ENCODE measurements around the gene GDPD4. TPM values are rescaled to one million over a fixed set of nuclear protein-coding genes. Genes with fewer than 3 reads are reported as not detected.

Gene GDPD4
- total RNA-seq, 1 experiment from 2014 or later, result not detected

GRCh38 chr11:77269484-77270123, 31.9 kb downstream of the GDPD4 start:
- no peaks in the 10 kb centered on the region for H4K20me1 ChIP-seq (ENCODE audit: insufficient read depth, low read depth, low read length)
- H3K4me3 ChIP-seq (ENCODE audit: low read length), result no peak overlapping the region
- no peaks in the 10 kb centered on the region for H3K9me3 ChIP-seq (ENCODE audit: low read length)
- no peaks in the 10 kb centered on the region for H3K9me2 ChIP-seq (replicated peaks; ENCODE audit: insufficient read depth, low read length)
- peaks cover 4% of the 10 kb centered on the region; the same call in 1 of the 2 replicates for H3K4me1 ChIP-seq (ENCODE audit: low read length)
- no peaks in the 10 kb centered on the region for H3K36me3 ChIP-seq (ENCODE audit: insufficient read depth, low read length)
- no peaks in the 10 kb centered on the region for H3K27me3 ChIP-seq (ENCODE audit: low read length)
- H3K79me2 ChIP-seq (ENCODE audit: low read length), result no peaks in the 10 kb centered on the region
- DNase-seq, result no peak
- H3K9ac ChIP-seq (ENCODE audit: low read length), result no peak overlapping the region
- no peak overlapping the region for H3K27ac ChIP-seq (ENCODE audit: low read length)
- H2AFZ ChIP-seq (ENCODE audit: low read length), result no peak overlapping the region
- H3K4me2 ChIP-seq (ENCODE audit: low read depth, low read length, poor library complexity, severe bottlenecking), result no peak overlapping the region

GRCh38 chr11:77267962-77268361, 33.5 kb downstream of the GDPD4 start:
- no peak overlapping the region for H3K4me3 ChIP-seq (ENCODE audit: low read length)
- no peaks in the 10 kb centered on the region for H3K27me3 ChIP-seq (ENCODE audit: low read length)
- no peak overlapping the region for H2AFZ ChIP-seq (ENCODE audit: low read length)
- H3K36me3 ChIP-seq (ENCODE audit: insufficient read depth, low read length), result no peaks in the 10 kb centered on the region
- no peak for DNase-seq
- H3K4me2 ChIP-seq (ENCODE audit: low read depth, low read length, poor library complexity, severe bottlenecking), result no peak overlapping the region
- H3K4me1 ChIP-seq (ENCODE audit: low read length), result peaks cover 4% of the 10 kb centered on the region; the same call in 1 of the 2 replicates
- H3K9ac ChIP-seq (ENCODE audit: low read length), result no peak overlapping the region
- no peaks in the 10 kb centered on the region for H3K9me3 ChIP-seq (ENCODE audit: low read length)
- H3K27ac ChIP-seq (ENCODE audit: low read length), result no peak overlapping the region
- H4K20me1 ChIP-seq (ENCODE audit: insufficient read depth, low read depth, low read length), result no peaks in the 10 kb centered on the region
- no peaks in the 10 kb centered on the region for H3K9me2 ChIP-seq (replicated peaks; ENCODE audit: insufficient read depth, low read length)
- H3K79me2 ChIP-seq (ENCODE audit: low read length), result no peaks in the 10 kb centered on the region

GRCh38 chr11:77266766-77267165, 34.7 kb downstream of the GDPD4 start:
- no peak overlapping the region for H2AFZ ChIP-seq (ENCODE audit: low read length)
- H3K79me2 ChIP-seq (ENCODE audit: low read length), result no peaks in the 10 kb centered on the region
- no peak overlapping the region for H3K27ac ChIP-seq (ENCODE audit: low read length)
- no peak overlapping the region for H3K4me2 ChIP-seq (ENCODE audit: low read depth, low read length, poor library complexity, severe bottlenecking)
- H3K9me2 ChIP-seq (replicated peaks; ENCODE audit: insufficient read depth, low read length), result no peaks in the 10 kb centered on the region
- no peaks in the 10 kb centered on the region for H4K20me1 ChIP-seq (ENCODE audit: insufficient read depth, low read depth, low read length)
- H3K9ac ChIP-seq (ENCODE audit: low read length), result no peak overlapping the region
- no peaks in the 10 kb centered on the region for H3K9me3 ChIP-seq (ENCODE audit: low read length)
- peaks cover 4% of the 10 kb centered on the region; the same call in 1 of the 2 replicates for H3K4me1 ChIP-seq (ENCODE audit: low read length)
- H3K4me3 ChIP-seq (ENCODE audit: low read length), result no peak overlapping the region
- no peaks in the 10 kb centered on the region for H3K27me3 ChIP-seq (ENCODE audit: low read length)
- no peaks in the 10 kb centered on the region for H3K36me3 ChIP-seq (ENCODE audit: insufficient read depth, low read length)
- DNase-seq, result no peak

GRCh38 chr11:77262803-77263202, 38.7 kb downstream of the GDPD4 start:
- H2AFZ ChIP-seq (ENCODE audit: low read length), result no peak overlapping the region
- no peaks in the 10 kb centered on the region for H3K27me3 ChIP-seq (ENCODE audit: low read length)
- no peaks in the 10 kb centered on the region for H3K9me2 ChIP-seq (replicated peaks; ENCODE audit: insufficient read depth, low read length)
- no peaks in the 10 kb centered on the region for H3K9me3 ChIP-seq (ENCODE audit: low read length)
- H3K9ac ChIP-seq (ENCODE audit: low read length), result no peak overlapping the region
- no peak overlapping the region for H3K4me3 ChIP-seq (ENCODE audit: low read length)
- no peaks in the 10 kb centered on the region for H4K20me1 ChIP-seq (ENCODE audit: insufficient read depth, low read depth, low read length)
- peaks cover 4% of the 10 kb centered on the region; the same call in 1 of the 2 replicates for H3K4me1 ChIP-seq (ENCODE audit: low read length)
- DNase-seq, result no peak
- H3K27ac ChIP-seq (ENCODE audit: low read length), result no peak overlapping the region
- no peaks in the 10 kb centered on the region for H3K79me2 ChIP-seq (ENCODE audit: low read length)
- H3K36me3 ChIP-seq (ENCODE audit: insufficient read depth, low read length), result no peaks in the 10 kb centered on the region
- H3K4me2 ChIP-seq (ENCODE audit: low read depth, low read length, poor library complexity, severe bottlenecking), result no peak overlapping the region

GRCh38 chr11:77259641-77260040, 41.8 kb downstream of the GDPD4 start:
- Histone ChIP-seq H3K36me3 (ENCODE audit: insufficient read depth, low read length) (no peaks in the 10 kb centered on the region), H2AFZ (ENCODE audit: low read length) (no peak overlapping the region), H4K20me1 (ENCODE audit: insufficient read depth, low read depth, low read length) (no peaks in the 10 kb centered on the region), H3K27me3 (ENCODE audit: low read length) (no peaks in the 10 kb centered on the region), H3K9me3 (ENCODE audit: low read length) (no peaks in the 10 kb centered on the region), H3K27ac (ENCODE audit: low read length) (no peak overlapping the region), H3K9me2 (replicated peaks; ENCODE audit: insufficient read depth, low read length) (no peaks in the 10 kb centered on the region), H3K9ac (ENCODE audit: low read length) (no peak overlapping the region), H3K4me3 (ENCODE audit: low read length) (no peak overlapping the region), H3K4me1 (ENCODE audit: low read length) (no peaks in the 10 kb centered on the region), H3K4me2 (ENCODE audit: low read depth, low read length, poor library complexity, severe bottlenecking) (no peak overlapping the region), H3K79me2 (ENCODE audit: low read length) (no peaks in the 10 kb centered on the region)
- no peak for DNase-seq

GRCh38 chr11:77253690-77254089, 47.8 kb downstream of the GDPD4 start:
- no peak for DNase-seq
- no peak overlapping the region for H3K4me2 ChIP-seq (ENCODE audit: low read depth, low read length, poor library complexity, severe bottlenecking)
- H3K9ac ChIP-seq (ENCODE audit: low read length), result no peak overlapping the region
- no peak overlapping the region for H3K4me3 ChIP-seq (ENCODE audit: low read length)
- no peaks in the 10 kb centered on the region for H4K20me1 ChIP-seq (ENCODE audit: insufficient read depth, low read depth, low read length)
- no peaks in the 10 kb centered on the region for H3K36me3 ChIP-seq (ENCODE audit: insufficient read depth, low read length)
- H3K9me3 ChIP-seq (ENCODE audit: low read length), result no peaks in the 10 kb centered on the region
- no peaks in the 10 kb centered on the region for H3K9me2 ChIP-seq (replicated peaks; ENCODE audit: insufficient read depth, low read length)
- no peaks in the 10 kb centered on the region for H3K27me3 ChIP-seq (ENCODE audit: low read length)
- no peaks in the 10 kb centered on the region for H3K4me1 ChIP-seq (ENCODE audit: low read length)
- H2AFZ ChIP-seq (ENCODE audit: low read length), result no peak overlapping the region
- no peak overlapping the region for H3K27ac ChIP-seq (ENCODE audit: low read length)
- no peaks in the 10 kb centered on the region for H3K79me2 ChIP-seq (ENCODE audit: low read length)

GRCh38 chr11:77252555-77253270, 48.8 kb downstream of the GDPD4 start:
- H3K79me2 ChIP-seq (ENCODE audit: low read length), result no peaks in the 10 kb centered on the region
- H3K4me2 ChIP-seq (ENCODE audit: low read depth, low read length, poor library complexity, severe bottlenecking), result no peak overlapping the region
- no peaks in the 10 kb centered on the region for H4K20me1 ChIP-seq (ENCODE audit: insufficient read depth, low read depth, low read length)
- H3K9me2 ChIP-seq (replicated peaks; ENCODE audit: insufficient read depth, low read length), result no peaks in the 10 kb centered on the region
- H3K4me3 ChIP-seq (ENCODE audit: low read length), result no peak overlapping the region
- H2AFZ ChIP-seq (ENCODE audit: low read length), result no peak overlapping the region
- no peak overlapping the region for H3K27ac ChIP-seq (ENCODE audit: low read length)
- no peaks in the 10 kb centered on the region for H3K9me3 ChIP-seq (ENCODE audit: low read length)
- no peak for DNase-seq
- H3K27me3 ChIP-seq (ENCODE audit: low read length), result no peaks in the 10 kb centered on the region
- H3K36me3 ChIP-seq (ENCODE audit: insufficient read depth, low read length), result no peaks in the 10 kb centered on the region
- H3K4me1 ChIP-seq (ENCODE audit: low read length), result no peaks in the 10 kb centered on the region
- no peak overlapping the region for H3K9ac ChIP-seq (ENCODE audit: low read length)

GRCh38 chr11:77250881-77251640, 50.4 kb downstream of the GDPD4 start:
- H3K4me3 ChIP-seq (ENCODE audit: low read length), result no peak overlapping the region
- no peak for DNase-seq
- no peak overlapping the region for H2AFZ ChIP-seq (ENCODE audit: low read length)
- no peak overlapping the region for H3K27ac ChIP-seq (ENCODE audit: low read length)
- H3K4me1 ChIP-seq (ENCODE audit: low read length), result no peaks in the 10 kb centered on the region
- no peak overlapping the region for H3K9ac ChIP-seq (ENCODE audit: low read length)
- H3K79me2 ChIP-seq (ENCODE audit: low read length), result no peaks in the 10 kb centered on the region
- no peaks in the 10 kb centered on the region for H3K27me3 ChIP-seq (ENCODE audit: low read length)
- H3K4me2 ChIP-seq (ENCODE audit: low read depth, low read length, poor library complexity, severe bottlenecking), result no peak overlapping the region
- no peaks in the 10 kb centered on the region for H3K9me3 ChIP-seq (ENCODE audit: low read length)
- no peaks in the 10 kb centered on the region for H3K36me3 ChIP-seq (ENCODE audit: insufficient read depth, low read length)
- H4K20me1 ChIP-seq (ENCODE audit: insufficient read depth, low read depth, low read length), result no peaks in the 10 kb centered on the region
- no peaks in the 10 kb centered on the region for H3K9me2 ChIP-seq (replicated peaks; ENCODE audit: insufficient read depth, low read length)

All from Karpas-422 (cell line).